Measurements from ENCODE around the gene NACA2. TPM values are rescaled to one million over a fixed set of nuclear protein-coding genes. Genes with fewer than 3 reads are reported as not detected.
"Not testable (repeated sequence)": the region's sequence is repeated elsewhere in the genome, so short reads cannot be mapped to it uniquely, and the experiment has no call there.

NACA2 gene
- total RNA-seq, 4 donors from 2014 or later: not detected

GRCh38 chr17:61575983-61576382, 15.0 kb downstream of the NACA2 start:
- intact Hi-C loops (cut with DNase I; ENCODE audit: low total_unique reads): no loop called here
- no peak overlapping the region for H3K4me3 ChIP-seq (ENCODE audit: low read depth, poor library complexity, severe bottlenecking)
- 91 to 96% methylated on average over 2 of the region's 2 CpGs for WGBS, 2 donors
- TF ChIP-seq POLR2A (IDR thresholded peaks at IDR 0.05): no peak
- TF ChIP-seq CTCF (IDR thresholded peaks at IDR 0.05): no peak
- no peak for DNase-seq (ENCODE audit: low spot score in 2 of 2)

- no peak overlapping the region for H3K4me3 ChIP-seq (ENCODE audit: low read depth, poor library complexity, severe bottlenecking)
- TF ChIP-seq CTCF (IDR thresholded peaks at IDR 0.05): no peak
- TF ChIP-seq POLR2A (IDR thresholded peaks at IDR 0.05): no peak
- intact Hi-C loops (cut with DNase I; ENCODE audit: low total_unique reads): no loop called here
- DNase-seq (ENCODE audit: low spot score in 2 of 2): no peak
- 65 to 66% methylated on average over 5 of the region's 5 CpGs for WGBS, 2 donors
Observed at GRCh38 chr17:61575352-61575975, 15.6 kb downstream of the NACA2 start.

GRCh38 chr17:61574542-61575351, 16.3 kb downstream of the NACA2 start:
- DNase-seq (ENCODE audit: low spot score in 2 of 2): no peak
- WGBS, 2 donors: 17 to 23% methylated on average over 9 of the region's 9 CpGs
- no peak overlapping the region for H3K4me3 ChIP-seq (ENCODE audit: low read depth, poor library complexity, severe bottlenecking)

GRCh38 chr17:61572547-61572946, 18.5 kb downstream of the NACA2 start:
- H3K4me3 ChIP-seq (ENCODE audit: low read depth, poor library complexity, severe bottlenecking); DNase-seq (ENCODE audit: low spot score in 2 of 2); intact Hi-C loops (cut with DNase I; ENCODE audit: low total_unique reads): not testable (repeated sequence)
- WGBS, 2 donors: 97% methylated on average over 7 of the region's 7 CpGs

More at GRCh38 chr17:61574542-61575351, 16.3 kb downstream of the NACA2 start:
- intact Hi-C loops (cut with DNase I; ENCODE audit: low total_unique reads): no loop called here
- TF ChIP-seq CTCF (IDR thresholded peaks at IDR 0.05): no peak
- no peak for TF ChIP-seq POLR2A (IDR thresholded peaks at IDR 0.05)

GRCh38 chr17:61571624-61572023, 19.4 kb downstream of the NACA2 start:
- no peak for DNase-seq (ENCODE audit: low spot score in 2 of 2)
- intact Hi-C loops (cut with DNase I; ENCODE audit: low total_unique reads): no loop called here
- no peak overlapping the region for H3K4me3 ChIP-seq (ENCODE audit: low read depth, poor library complexity, severe bottlenecking)
- WGBS, 2 donors: 96 to 100% methylated on average over 1 of the region's 1 CpG
- TF ChIP-seq POLR2A (IDR thresholded peaks at IDR 0.05): no peak
- TF ChIP-seq CTCF (IDR thresholded peaks at IDR 0.05): no peak

GRCh38 chr17:61570118-61570517, 20.9 kb downstream of the NACA2 start:
- intact Hi-C loops (cut with DNase I; ENCODE audit: low total_unique reads): no loop called here
- no peak for TF ChIP-seq CTCF (IDR thresholded peaks at IDR 0.05)
- no peak for TF ChIP-seq POLR2A (IDR thresholded peaks at IDR 0.05)
- DNase-seq (ENCODE audit: low spot score in 2 of 2): no peak
- H3K4me3 ChIP-seq (ENCODE audit: low read depth, poor library complexity, severe bottlenecking): no peak overlapping the region
- 78 to 80% methylated on average over 1 of the region's 1 CpG for WGBS, 2 donors

GRCh38 chr17:61569525-61569924, 21.5 kb downstream of the NACA2 start:
- 90 to 95% methylated on average over 5 of the region's 5 CpGs for WGBS, 2 donors
- H3K4me3 ChIP-seq (ENCODE audit: low read depth, poor library complexity, severe bottlenecking); intact Hi-C loops (cut with DNase I; ENCODE audit: low total_unique reads); DNase-seq (ENCODE audit: low spot score in 2 of 2): not testable (repeated sequence)
